Glomerular visceral epithelial cell (primary cell): Measurements from ENCODE around the gene CARD19.
"Not testable (repeated sequence)": the region's sequence is repeated elsewhere in the genome, so short reads cannot be mapped to it uniquely, and the experiment has no call there.

ENCODE experiments used
- DNase-seq: peaks from one replicate; pipeline ENCODE4 v3.0.0-alpha.2; 2016; ENCODE audit errors: extremely low spot score

CARD19 gene

DNA sequence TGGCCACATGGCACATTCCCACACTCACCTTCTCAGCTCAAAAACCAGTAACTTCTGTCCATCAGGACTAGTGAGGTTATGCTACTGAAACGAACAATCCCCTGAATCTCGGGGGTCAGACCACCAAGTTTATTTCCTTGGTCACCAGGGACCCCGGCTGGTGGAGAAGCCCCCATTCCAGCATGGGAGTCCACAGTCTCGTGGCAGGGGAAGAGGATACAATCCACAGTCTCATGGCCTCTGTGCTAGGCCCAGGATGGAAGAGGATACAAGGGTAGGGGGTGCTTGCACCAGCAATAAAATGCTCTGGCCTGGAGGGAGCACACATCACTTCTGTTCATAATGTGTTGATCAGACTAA, 7.4 kb upstream of the CARD19 start:
- DNase-seq: no peak

GRCh38 chr9:93089024-93089423, 7.0 kb upstream of the CARD19 start:
- DNase-seq: no peak

GRCh38 chr9:93089481-93089991, 6.5 kb upstream of the CARD19 start:
- DNase-seq: no peak

GRCh38 chr9:93090091-93090655, 5.8 kb upstream of the CARD19 start:
- DNase-seq: no peak

- no peak for DNase-seq
Observed at GRCh38 chr9:93091056-93091452, 5.0 kb upstream of the CARD19 start.

- DNase-seq: peak; percentile 74
Observed at GRCh38 chr9:93091453-93092081, 4.5 kb upstream of the CARD19 start.

DNA sequence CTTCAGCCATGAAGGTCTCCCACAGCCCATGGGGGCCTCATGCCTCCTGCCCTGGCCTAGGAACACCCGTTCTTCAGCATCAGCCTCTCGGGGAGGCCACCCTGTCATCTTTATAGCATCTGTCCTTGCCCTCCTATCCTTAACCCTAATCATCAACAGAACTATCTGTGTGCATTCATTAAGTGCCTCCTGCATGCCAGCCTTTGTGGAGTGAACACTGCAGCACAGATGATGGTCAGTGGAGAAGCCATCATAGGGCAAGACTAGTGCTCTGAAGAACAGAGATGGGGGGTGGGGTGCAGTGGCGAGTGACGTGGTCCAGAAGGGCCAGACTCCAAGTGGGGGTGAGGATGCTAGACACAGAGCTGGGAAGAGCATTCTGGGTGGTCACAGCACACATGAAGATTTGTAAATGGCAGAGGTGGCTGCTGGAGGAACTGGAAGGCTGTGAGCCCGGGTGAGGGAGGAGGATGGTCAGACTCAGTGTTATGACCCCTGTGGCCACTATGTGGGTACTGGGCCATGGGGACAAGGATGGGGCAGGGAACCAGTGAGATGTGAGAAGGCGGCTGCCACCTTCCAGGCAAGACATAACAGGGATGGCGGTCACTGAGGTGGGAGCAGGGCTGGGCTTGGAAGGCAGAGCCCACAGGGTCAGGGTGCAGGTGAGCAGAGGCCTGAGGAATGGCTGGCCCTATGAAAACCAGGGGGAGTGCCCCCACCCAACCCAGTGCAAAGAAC, 3.6 kb upstream of the CARD19 start:
- DNase-seq: no peak

DNA sequence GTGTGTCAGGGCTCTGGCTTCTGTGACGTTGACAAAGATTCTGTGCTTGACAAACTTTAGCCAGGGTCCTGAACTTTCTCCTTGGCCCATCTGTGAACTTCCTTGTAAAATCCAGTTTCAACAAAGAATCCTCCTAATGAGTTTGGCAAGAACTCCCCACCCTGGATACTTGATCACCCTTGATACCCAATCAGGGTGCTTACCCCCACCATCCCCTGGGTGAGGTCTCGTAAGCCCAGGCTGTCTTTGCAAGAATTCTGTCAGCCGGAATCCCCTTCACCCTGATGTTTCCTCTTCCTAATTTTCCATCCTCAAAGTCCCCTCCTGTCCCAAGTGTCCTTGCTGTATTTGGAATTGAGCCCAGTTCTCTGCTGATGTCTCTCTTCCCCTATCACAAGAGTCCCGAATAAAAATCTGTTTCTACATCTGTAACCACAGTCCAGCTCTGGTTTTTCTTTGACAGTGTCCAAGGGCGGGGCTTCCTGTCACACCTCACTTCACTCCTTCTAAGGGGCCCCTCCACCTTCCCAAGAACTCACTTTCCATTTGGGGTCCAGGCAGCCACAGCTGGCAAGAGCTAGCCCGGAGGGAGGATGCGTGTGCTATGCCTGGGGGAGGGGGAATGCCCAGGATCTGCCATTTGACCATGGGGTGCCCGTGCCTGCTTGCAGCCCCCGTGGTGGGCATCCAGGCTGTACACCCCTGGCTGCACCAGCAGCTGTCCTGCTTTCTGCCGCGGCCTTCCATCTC, 2.7 kb upstream of the CARD19 start:
- peak; percentile 37 for DNase-seq

GRCh38 chr9:93093877-93094657, 1.9 kb upstream of the CARD19 start:
- no peak for DNase-seq

- no peak for DNase-seq
Observed at GRCh38 chr9:93094658-93095204, 1.3 kb upstream of the CARD19 start.

- peak; percentile 100 for DNase-seq
Observed at GRCh38 chr9:93095205-93096130, 549 bp upstream of the CARD19 start.

DNA sequence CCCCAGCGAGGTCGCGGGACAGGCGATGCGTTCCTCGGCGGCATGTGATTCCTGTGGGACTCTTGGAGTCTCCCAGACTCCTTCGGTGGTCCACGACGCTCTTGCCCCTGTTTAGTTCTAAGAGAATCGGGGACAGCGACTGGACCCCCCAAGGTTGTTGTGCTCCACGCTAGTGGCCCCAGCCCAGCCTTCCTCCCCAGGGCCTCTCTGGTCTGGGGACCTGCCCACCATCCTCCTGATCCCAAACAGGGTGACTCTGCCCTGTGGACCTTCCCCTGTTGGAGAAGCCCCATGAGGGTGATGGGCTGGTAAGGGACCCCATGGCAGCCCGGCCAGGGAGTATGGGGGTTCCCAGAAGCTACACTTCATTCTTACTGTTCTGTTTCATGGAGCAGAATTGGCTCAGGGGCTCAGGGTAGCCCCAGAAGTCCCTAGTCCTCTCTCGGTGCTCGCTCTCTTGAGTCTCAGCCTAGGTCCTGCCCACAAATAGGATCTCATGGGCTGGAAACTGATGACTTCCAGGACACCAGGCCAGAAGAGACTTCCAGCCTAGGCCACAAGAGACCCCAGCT, 880 bp downstream of the CARD19 start:
- DNase-seq: no peak

- DNase-seq: no peak
Observed at GRCh38 chr9:93097511-93098201, 1.6 kb downstream of the CARD19 start.

DNA sequence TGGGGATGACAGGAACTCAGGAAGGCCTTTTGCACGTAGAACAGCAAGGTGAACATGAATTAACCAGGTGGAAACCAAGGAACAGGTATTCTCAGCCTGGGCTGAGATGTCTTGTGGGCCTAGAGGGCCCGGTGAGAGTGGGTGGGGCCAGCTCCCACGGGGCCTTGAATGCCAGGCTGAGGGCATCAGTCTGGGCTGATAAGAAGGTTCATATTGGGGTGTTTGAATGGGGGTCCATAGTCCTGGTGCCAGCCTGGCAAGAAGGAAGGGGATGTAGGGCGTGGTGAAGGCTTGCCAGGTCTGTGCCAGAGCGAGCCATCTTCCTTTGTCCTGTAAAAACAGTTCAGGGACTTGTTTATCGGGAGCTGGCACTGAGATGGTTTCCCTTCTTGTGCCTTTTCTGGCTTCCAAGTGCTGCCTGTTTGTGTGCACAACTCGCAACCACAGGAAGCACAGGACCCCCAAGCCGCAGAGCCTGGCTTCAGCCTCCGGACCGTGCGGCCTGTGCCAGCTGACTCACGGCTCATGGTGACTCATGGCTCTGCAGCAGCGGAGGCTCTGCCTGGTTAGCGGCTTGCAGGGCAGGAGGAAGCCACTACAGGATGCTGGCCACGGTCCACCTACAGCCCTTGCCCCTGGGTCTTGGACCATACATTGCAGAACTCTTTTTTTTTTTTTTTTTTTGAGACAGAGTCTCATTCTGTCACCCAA, 2.4 kb downstream of the CARD19 start:
- DNase-seq: peak; percentile 98

- no peak for DNase-seq
Observed at GRCh38 chr9:93099551-93100275, 3.7 kb downstream of the CARD19 start.

DNA sequence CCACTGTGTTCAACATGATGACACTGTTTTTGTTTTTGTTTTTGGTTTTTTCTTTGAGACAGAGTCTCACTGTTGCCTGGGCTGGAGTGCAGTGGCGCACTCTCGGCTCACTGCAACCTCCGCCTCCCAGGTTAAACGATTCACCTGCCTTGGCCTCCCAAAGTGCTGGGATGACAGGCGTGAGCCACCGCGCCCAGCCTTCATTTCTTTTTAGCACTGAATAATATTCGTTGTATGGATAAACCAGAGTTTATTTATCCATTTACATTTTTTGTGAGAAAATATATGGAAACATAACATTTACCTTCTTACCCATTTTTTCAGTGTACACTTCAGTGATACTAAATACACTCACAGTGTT, 4.2 kb downstream of the CARD19 start:
- DNase-seq: no peak

DNA sequence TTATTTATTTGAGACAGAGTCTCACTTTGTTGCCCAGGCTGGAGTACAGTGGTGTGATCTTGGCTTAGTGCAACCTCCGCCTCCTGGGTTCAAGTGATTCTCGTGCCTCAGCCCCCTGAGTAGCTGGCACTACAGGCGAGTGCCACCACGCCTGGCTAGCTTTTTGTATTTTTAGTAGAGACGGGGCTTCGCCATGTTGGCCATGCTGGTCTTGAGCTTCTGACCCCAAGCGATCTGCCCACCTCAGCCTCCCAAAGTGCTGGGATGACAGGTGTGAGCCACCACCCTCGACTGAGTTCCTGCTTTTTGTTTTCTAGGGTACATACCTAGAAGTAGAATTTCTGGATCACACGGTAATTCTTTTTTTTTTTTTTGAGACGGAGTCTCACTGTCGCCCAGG, 5.1 kb downstream of the CARD19 start:
- DNase-seq: not testable (repeated sequence)

DNA sequence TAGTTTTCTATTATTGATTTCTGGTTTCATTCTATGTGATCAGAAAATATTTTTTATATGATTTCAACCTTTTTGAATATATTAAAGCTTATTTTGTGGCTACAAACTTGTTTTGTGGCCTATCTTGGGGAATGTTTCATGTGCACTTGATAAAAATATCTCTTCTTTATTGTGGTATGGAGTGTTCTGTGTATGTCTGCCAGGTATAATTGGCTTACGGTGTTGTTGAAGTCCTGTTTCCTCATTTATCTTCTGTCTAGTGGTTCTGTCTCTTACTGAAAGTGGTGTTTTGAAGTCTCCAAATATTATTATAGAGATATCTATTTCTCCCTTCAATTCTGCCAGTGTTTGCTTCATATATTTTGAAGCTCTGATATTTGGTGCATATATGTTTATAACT, 9.6 kb downstream of the CARD19 start:
- no peak for DNase-seq
